HepG2 (cell line): ENCODE results near the gene BPGM. TPM values are rescaled to one million over a fixed set of nuclear protein-coding genes. Genes with fewer than 3 reads are reported as not detected.

ENCODE experiments used
- ATAC-seq: fragments of 200-7000 bp; cut with Tn5 transposase; 3 replicates; pipeline ENCODE4 v1.9.1; 2020; ENCODE audit warnings: mild to moderate bottlenecking, moderate library complexity
- BruUV-seq: library from RNA; stranded (reverse); fragments of 400-500 nt; replicated peaks from 2 replicates; lab custom pipeline; 2021; lab: Mats Ljungman, UMichigan
- CTCF ChIA-PET: fragments of 300-600 bp; formaldehyde crosslinking; extraction: SDS; loops from one replicate; lab custom pipeline; 2021; ENCODE audit warnings: low total read pairs, inconsistent platforms, low intra/inter-chr PET ratio; lab: Yijun Ruan, JAX
- POLR2A ChIA-PET: fragments of 350-600 bp; sonication (Branson Sonifier 250); formaldehyde crosslinking; loops from one replicate; lab custom pipeline; 2020; ENCODE audit warnings: antibody characterized with exemption, inconsistent platforms; lab: Yijun Ruan, JAX
- DNase-seq: peaks from one replicate; pipeline ENCODE4 v3.0.0-alpha.2; 2015; ENCODE audit warnings: low spot score
- FAIRE-seq: peaks from 3 replicates; lab custom pipeline; 2011; peaks lifted over from hg19 to GRCh38; lab: Jason Lieb, UNC
- H2AFZ ChIP-seq: one replicate; pipeline ENCODE4 v1.6.1; 2011; ENCODE audit warnings: low read length, inconsistent platforms
- H3K27ac ChIP-seq: fragments of 300-600 bp; 3 replicates; pipeline ENCODE4 v1.8.0; 2011; ENCODE audit warnings: mixed run types, mild to moderate bottlenecking, mixed read lengths, low read length, inconsistent platforms; ENCODE audit not compliant: insufficient read depth; ENCODE audit errors: extremely low read length
- H3K27me3 ChIP-seq, 2 experiments: fragments of 200-600 bp in 1 of 2; 2 replicates in 1 of 2; 3 replicates in 1 of 2; pipeline versions ENCODE4 v1.6.0 to v1.8.0; 2011; ENCODE audit warnings: low read length in 2 of 2, mild to moderate bottlenecking in 2 of 2, moderate library complexity in 2 of 2, inconsistent platforms in 1 of 2; ENCODE audit not compliant: insufficient read depth in 2 of 2, control insufficient read depth in 1 of 2
- H3K36me3 ChIP-seq, 2 experiments: fragments of 200-600 bp in 1 of 2; replicated peaks in 1 of 2; 2 replicates in 1 of 2; 3 replicates in 1 of 2; pipeline versions ENCODE4 v1.5.1 to v1.8.0; 2011; ENCODE audit warnings: low read length in 2 of 2, inconsistent platforms in 1 of 2; ENCODE audit not compliant: insufficient read depth in 2 of 2, control insufficient read depth in 1 of 2
- H3K4me1 ChIP-seq: 2 replicates; pipeline ENCODE4 v1.5.1; 2012; ENCODE audit warnings: low read length, inconsistent platforms; ENCODE audit not compliant: insufficient read depth
- H3K4me2 ChIP-seq: 2 replicates; pipeline ENCODE4 v1.6.0; 2011; ENCODE audit warnings: low read depth, low read length, inconsistent platforms
- H3K4me3 ChIP-seq, 3 experiments: fragments of 200-600 bp in 1 of 3; sonication (generic), shearing (Covaris generic) in 1 of 3; replicated peaks in 1 of 3; 2 replicates each; pipeline ENCODE4 v1.5.1; 2011 to 2016; ENCODE audit warnings: low read length in 3 of 3, inconsistent platforms in 2 of 3, low read depth in 2 of 3, mild to moderate bottlenecking in 2 of 3, control low read depth in 1 of 3, mixed read lengths in 1 of 3; ENCODE audit not compliant: insufficient read depth in 1 of 3
- H3K79me2 ChIP-seq: one replicate; pipeline ENCODE4 v1.6.1; 2011; ENCODE audit warnings: low read length, inconsistent platforms; ENCODE audit not compliant: insufficient read depth
- H3K9ac ChIP-seq: 2 replicates; pipeline ENCODE4 v1.6.0; 2011; ENCODE audit warnings: mild to moderate bottlenecking, low read depth, low read length, inconsistent platforms; ENCODE audit not compliant: insufficient read depth
- H3K9me3 ChIP-seq: 2 replicates; pipeline ENCODE4 v1.5.1; 2012; ENCODE audit warnings: mild to moderate bottlenecking, low read length
- H4K20me1 ChIP-seq: 2 replicates; pipeline ENCODE4 v1.6.0; 2011; ENCODE audit warnings: inconsistent platforms, mild to moderate bottlenecking, low read length, moderate library complexity; ENCODE audit not compliant: insufficient read depth
- ARNTL ChIP-seq: sonication (generic); formaldehyde crosslinking; IDR thresholded peaks from 2 replicates; pipeline ENCODE4 v1.4.0; 2020; ENCODE audit warnings: mild to moderate bottlenecking, missing genetic modification reagents
- FIP1L1 ChIP-seq: fragments of 200-400 bp; formaldehyde crosslinking; IDR thresholded peaks from 2 replicates; pipeline ENCODE4 v1.6.1; 2018; ENCODE audit warnings: low read depth, mild to moderate bottlenecking, low read length, moderate library complexity, borderline replicate concordance; ENCODE audit not compliant: insufficient read depth
- GLMP ChIP-seq: sonication (generic); formaldehyde crosslinking; IDR thresholded peaks from 2 replicates; pipeline ENCODE4 v1.9.0; 2021; ENCODE audit warnings: missing genetic modification reagents, mild to moderate bottlenecking, borderline replicate concordance
- KDM6A ChIP-seq: IDR thresholded peaks from 2 replicates; pipeline ENCODE4 v1.6.1; 2016; ENCODE audit warnings: low read depth
- NRL ChIP-seq: sonication (generic); formaldehyde crosslinking; IDR thresholded peaks from 2 replicates; pipeline ENCODE4 v1.5.0; 2020; ENCODE audit warnings: missing genetic modification reagents, mild to moderate bottlenecking, moderate library complexity, borderline replicate concordance
- PLRG1 ChIP-seq: fragments of 450-650 bp; conservative IDR thresholded peaks from 2 replicates; pipeline ENCODE4 v1.6.1; 2016
- TFAP4 ChIP-seq: sonication (generic); IDR thresholded peaks from 2 replicates; pipeline ENCODE4 v1.6.1; 2016; ENCODE audit warnings: low read depth, borderline replicate concordance
- THAP8 ChIP-seq: sonication (generic); formaldehyde crosslinking; IDR thresholded peaks from 2 replicates; pipeline ENCODE4 v1.5.1; 2020; ENCODE audit warnings: missing genetic modification reagents, mild to moderate bottlenecking, borderline replicate concordance
- THYN1 ChIP-seq: sonication (generic); formaldehyde crosslinking; IDR thresholded peaks from 2 replicates; pipeline ENCODE4 v1.8.1; 2023; ENCODE audit warnings: low read depth, mild to moderate bottlenecking, moderate library complexity, missing genetic modification reagents, borderline replicate concordance
- ZBTB8A ChIP-seq: sonication (generic); formaldehyde crosslinking; IDR thresholded peaks from 2 replicates; pipeline ENCODE4 v1.4.0; 2020; ENCODE audit warnings: mild to moderate bottlenecking, low read depth, missing genetic modification reagents, borderline replicate concordance
- ZNF275 ChIP-seq: sonication (generic); formaldehyde crosslinking; IDR thresholded peaks from 2 replicates; pipeline ENCODE4 v1.8.0; 2022; ENCODE audit warnings: missing genetic modification reagents, mild to moderate bottlenecking, inconsistent platforms, borderline replicate concordance
- ZNF746 ChIP-seq: sonication (generic); formaldehyde crosslinking; IDR thresholded peaks from 2 replicates; pipeline ENCODE4 v1.8.0; 2022; ENCODE audit warnings: mild to moderate bottlenecking, missing genetic modification reagents
- ZNF800 ChIP-seq: sonication (generic); formaldehyde crosslinking; IDR thresholded peaks from 2 replicates; pipeline ENCODE4 v1.4.0; 2020; ENCODE audit warnings: missing genetic modification reagents
- WGBS: methylation state at CpG from one replicate; pipeline ENCODE4 v1.1.6; 2017; ENCODE audit warnings: low lambda C conversion rate; 5-methylcytosine and 5-hydroxymethylcytosine counted together
- in situ Hi-C: cut with HindIII; loops from 2 replicates; pipeline ENCODE4 v1.10.0; 2017; ENCODE audit warnings: low pct_unique_long_range_greater_than_20kb; ENCODE audit not compliant: extremely low pct_ligation_motif_present
- intact Hi-C: fragments of 100-400 bp; cut with micrococcal nuclease; formaldehyde crosslinking; loops from one replicate; pipeline ENCODE4 v1.10.0; 2022; ENCODE audit not compliant: unreplicated experiment
- polyA plus RNA-seq, 8 experiments: library from polyadenylated mRNA; depleted of rRNA in 3 of 8; stranded (reverse) in 7 of 8; unstranded in 1 of 8; fragments of >200 nt; fragmentation: Illumina TruSeq in 4 of 8; extraction: Trizol in 4 of 8; gene quantifications; 2 replicates each; pipeline versions ENCODE4 v1.2.1 to v1.2.3, GENCODE V29; 2011 to 2016; ENCODE audit warnings: low read depth in 4 of 8, missing spikeins in 1 of 8, mixed read lengths in 1 of 8; ENCODE audit not compliant: insufficient read depth in 1 of 8
- total RNA-seq, 5 experiments: library from RNA; depleted of rRNA; stranded (reverse); fragments of >200 nt; fragmentation: Illumina TruSeq; extraction: Trizol; gene quantifications; 2 replicates each; pipeline ENCODE4 v1.2.3, GENCODE V29; 2016; ENCODE audit warnings: low read depth in 1 of 5

The BPGM gene
- total and polyA plus RNA-seq, 2 of the 13 experiments (the other 11 are each of a cell fraction or from before 2014, with no cell fraction given) = 4.0 to 7.5 TPM

GRCh38 chr7:134622303-134622995 is 24.2 kb upstream of the BPGM start:
- H3K4me3 ChIP-seq = no peak overlapping the region
- H3K27ac ChIP-seq = no peak overlapping the region
- no TSS peak for BruUV-seq
- H3K4me2 ChIP-seq = no peak overlapping the region
- H3K79me2 ChIP-seq = no peaks in the 10 kb centered on the region
- intact Hi-C loops = no loop called here
- ChIA-PET CTCF (no interaction called here), POLR2A (no interaction called here)
- FAIRE-seq (no peak), DNase-seq (no peak), ATAC-seq (no peak)
- no peaks in the 10 kb centered on the region for H3K9me3 ChIP-seq
- H3K4me1 ChIP-seq = no peaks in the 10 kb centered on the region
- WGBS = 6% methylated on average over 7 of the region's 7 CpGs
- no peaks in the 10 kb centered on the region for H3K36me3 ChIP-seq
- H3K27me3 ChIP-seq = peaks cover 0 to 3% of the 10 kb centered on the region in 2 experiments; a peak in 1 of 5 replicates
- TF ChIP-seq FIP1L1 (no peak), ZBTB8A (no peak), PLRG1 (no peak), KDM6A (no peak), THYN1 (CRISPR knock-in tag) (no peak), GLMP (CRISPR knock-in tag) (no peak), TFAP4 (no peak), ZNF275 (no peak), ZNF746 (no peak), ARNTL (CRISPR knock-in tag) (no peak), NRL (no peak), ZNF800 (CRISPR knock-in tag) (no peak), THAP8 (CRISPR knock-in tag) (no peak)
- in situ Hi-C loops = no loop called here
- H2AFZ ChIP-seq = no peak overlapping the region
- no peak overlapping the region for H3K9ac ChIP-seq
- no peaks in the 10 kb centered on the region for H4K20me1 ChIP-seq
